ENCODE measurements around the gene MDM2. TPM values are rescaled to one million over a fixed set of nuclear protein-coding genes. Genes with fewer than 3 reads are reported as not detected.

The MDM2 gene
- total and polyA plus RNA-seq, 9 of the 15 experiments (the other 6 are each of a cell fraction or from before 2014, with no cell fraction given), result 13.6 to 100 (median 49.0) TPM

DNA sequence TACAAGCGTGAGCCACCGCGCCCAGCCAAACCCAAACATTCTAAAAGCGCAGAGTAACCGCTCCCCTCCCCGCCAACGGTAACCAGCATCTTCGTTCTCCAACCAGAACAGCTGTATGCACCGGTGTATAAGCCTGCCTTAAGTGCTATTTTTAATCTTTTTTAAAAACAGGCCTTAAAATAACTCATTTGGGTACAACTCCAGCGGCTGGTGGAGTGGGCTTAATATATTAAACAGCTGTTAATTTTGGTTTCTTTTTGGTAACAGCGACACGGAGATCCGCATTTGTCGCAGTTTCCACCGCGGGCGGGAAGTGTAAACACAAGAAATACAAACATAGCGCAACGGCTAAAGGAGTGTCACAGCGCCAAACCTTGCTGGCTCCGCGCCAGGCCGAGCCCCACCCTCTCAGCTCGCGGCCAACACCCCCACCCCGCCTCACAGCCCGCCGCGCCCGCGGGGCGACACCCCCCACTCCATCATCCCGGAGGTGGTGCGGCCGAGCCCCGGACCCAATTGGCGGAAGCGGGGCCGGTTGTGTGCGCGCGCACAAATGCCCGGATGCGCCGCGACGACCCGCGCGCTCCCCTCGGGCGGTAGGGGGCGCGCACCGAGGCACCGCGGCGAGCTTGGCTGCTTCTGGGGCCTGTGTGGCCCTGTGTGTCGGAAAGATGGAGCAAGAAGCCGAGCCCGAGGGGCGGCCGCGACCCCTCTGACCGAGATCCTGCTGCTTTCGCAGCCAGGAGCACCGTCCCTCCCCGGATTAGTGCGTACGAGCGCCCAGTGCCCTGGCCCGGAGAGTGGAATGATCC lies at the start of gene MDM2 (continued):
- peak; percentile 83 for TF ChIP-seq ZBTB17 (CRISPR knock-in tag; IDR thresholded peaks at IDR 0.05)
- 0 out of 2 replicates have a peak, but pooled peaks have one; percentile 67 for TF ChIP-seq ETV5 (CRISPR knock-in tag; IDR thresholded peaks at IDR 0.05; ENCODE audit: low read depth)
- TF ChIP-seq, protein P1, sequence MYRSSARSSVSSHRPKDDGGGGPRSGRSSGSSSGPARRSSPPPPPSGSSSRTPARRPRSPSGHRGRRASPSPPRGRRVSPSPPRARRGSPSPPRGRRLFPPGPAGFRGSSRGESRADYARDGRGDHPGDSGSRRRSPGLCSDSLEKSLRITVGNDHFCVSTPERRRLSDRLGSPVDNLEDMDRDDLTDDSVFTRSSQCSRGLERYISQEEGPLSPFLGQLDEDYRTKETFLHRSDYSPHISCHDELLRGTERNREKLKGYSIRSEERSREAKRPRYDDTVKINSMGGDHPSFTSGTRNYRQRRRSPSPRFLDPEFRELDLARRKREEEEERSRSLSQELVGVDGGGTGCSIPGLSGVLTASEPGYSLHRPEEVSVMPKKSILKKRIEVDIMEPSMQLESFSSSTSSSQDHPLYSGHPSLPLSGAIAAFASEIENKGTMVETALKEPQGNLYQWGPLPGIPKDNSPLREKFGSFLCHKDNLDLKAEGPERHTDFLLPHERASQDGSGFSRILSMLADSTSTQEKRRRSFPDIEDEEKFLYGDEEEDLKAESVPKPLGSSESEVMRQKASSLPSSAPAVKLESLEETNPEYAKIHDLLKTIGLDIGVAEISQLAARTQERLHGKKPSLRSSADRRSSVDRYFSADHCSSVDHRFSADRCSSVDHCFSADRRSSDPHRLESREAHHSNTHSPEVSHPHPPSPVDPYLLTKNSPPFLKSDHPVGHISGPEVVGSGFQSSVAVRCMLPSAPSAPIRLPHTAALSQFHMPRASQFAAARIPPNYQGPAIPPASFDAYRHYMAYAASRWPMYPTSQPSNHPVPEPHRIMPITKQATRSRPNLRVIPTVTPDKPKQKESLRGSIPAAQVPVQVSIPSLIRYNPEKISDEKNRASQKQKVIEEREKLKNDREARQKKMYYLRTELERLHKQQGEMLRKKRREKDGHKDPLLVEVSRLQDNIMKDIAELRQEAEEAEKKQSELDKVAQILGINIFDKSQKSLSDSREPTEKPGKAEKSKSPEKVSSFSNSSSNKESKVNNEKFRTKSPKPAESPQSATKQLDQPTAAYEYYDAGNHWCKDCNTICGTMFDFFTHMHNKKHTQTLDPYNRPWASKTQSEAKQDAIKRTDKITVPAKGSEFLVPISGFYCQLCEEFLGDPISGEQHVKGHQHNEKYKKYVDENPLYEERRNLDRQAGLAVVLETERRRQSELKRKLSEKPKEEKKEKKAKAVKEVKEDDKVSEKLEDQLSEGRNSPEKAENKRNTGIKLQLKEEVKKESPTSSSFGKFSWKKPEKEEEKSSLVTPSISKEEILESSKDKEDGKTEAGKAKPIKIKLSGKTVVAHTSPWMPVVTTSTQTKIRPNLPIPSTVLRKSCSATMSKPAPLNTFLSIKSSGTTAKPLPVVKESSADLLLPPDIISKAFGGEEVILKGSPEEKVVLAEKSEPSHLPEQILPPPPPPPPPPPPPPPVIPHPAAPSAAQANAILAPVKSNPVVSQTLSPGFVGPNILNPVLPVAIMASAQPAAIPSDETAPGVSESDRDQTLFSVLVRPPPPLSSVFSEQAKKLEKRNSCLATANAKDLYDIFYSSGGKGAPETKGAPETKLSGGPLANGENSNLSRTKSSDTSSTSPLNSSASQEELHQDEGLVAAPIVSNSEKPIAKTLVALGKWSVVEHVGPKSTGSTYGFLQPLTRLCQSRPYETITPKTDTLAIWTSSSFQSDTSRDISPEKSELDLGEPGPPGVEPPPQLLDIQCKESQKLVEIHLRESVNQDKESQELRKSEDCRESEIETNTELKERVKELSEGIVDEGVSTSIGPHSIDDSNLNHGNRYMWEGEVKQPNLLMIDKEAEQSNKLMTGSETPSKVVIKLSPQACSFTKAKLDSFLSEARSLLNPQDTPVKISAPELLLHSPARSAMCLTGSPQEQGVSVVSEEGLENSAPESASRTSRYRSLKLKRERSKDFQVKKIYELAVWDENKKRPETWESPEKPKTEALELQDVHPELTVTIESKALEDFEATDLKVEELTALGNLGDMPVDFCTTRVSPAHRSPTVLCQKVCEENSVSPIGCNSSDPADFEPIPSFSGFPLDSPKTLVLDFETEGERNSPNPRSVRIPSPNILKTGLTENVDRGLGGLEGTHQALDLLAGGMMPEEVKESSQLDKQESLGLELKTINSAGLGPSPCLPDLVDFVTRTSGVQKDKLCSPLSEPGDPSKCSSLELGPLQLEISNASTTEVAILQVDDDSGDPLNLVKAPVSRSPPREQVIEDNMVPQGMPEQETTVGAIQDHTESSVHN (IDR thresholded peaks at IDR 0.05; ENCODE audit: borderline replicate concordance in 1 of 2, low read depth in 1 of 2), result peak in 1 of 2 experiments; percentile 70; a peak in 1 of 4 replicates
- TF ChIP-seq, protein P2, sequence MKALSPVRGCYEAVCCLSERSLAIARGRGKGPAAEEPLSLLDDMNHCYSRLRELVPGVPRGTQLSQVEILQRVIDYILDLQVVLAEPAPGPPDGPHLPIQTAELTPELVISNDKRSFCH (CRISPR knock-in tag; IDR thresholded peaks at IDR 0.05), result no peak
- TF ChIP-seq, protein P2 (tag; IDR thresholded peaks at IDR 0.05), result peak; percentile 84
- TF ChIP-seq CBX3 (IDR thresholded peaks at IDR 0.05; ENCODE audit: borderline replicate concordance in 1 of 2, low read length in 2 of 2), result peak in 1 of 2 experiments; percentile 69; a peak in 1 of 3 replicates
- 0 out of 2 replicates have a peak, but pooled peaks have one; percentile 9 for TF ChIP-seq MEF2A (IDR thresholded peaks at IDR 0.05; ENCODE audit: control insufficient read depth, low read depth, low read length)
- peak; percentile 64 for TF ChIP-seq KAT2B (IDR thresholded peaks at IDR 0.05; ENCODE audit: low read depth, low read length)
- TF ChIP-seq, protein P3, sequence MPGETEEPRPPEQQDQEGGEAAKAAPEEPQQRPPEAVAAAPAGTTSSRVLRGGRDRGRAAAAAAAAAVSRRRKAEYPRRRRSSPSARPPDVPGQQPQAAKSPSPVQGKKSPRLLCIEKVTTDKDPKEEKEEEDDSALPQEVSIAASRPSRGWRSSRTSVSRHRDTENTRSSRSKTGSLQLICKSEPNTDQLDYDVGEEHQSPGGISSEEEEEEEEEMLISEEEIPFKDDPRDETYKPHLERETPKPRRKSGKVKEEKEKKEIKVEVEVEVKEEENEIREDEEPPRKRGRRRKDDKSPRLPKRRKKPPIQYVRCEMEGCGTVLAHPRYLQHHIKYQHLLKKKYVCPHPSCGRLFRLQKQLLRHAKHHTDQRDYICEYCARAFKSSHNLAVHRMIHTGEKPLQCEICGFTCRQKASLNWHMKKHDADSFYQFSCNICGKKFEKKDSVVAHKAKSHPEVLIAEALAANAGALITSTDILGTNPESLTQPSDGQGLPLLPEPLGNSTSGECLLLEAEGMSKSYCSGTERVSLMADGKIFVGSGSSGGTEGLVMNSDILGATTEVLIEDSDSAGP (CRISPR knock-in tag; IDR thresholded peaks at IDR 0.05), result no peak
- TF ChIP-seq MAZ (CRISPR knock-in tag; conservative IDR thresholded peaks at IDR 0.05 in 1 of 2, IDR thresholded peaks at IDR 0.05 in 1 of 2), result peak; percentile 93 to 96
- TF ChIP-seq HNRNPUL1 (IDR thresholded peaks at IDR 0.05; ENCODE audit: low read length), result no peak
- TF ChIP-seq NFATC3 (IDR thresholded peaks at IDR 0.05), result peak; percentile 44; the same call in 1 of the 2 replicates
- TF ChIP-seq SIRT6 (IDR thresholded peaks at IDR 0.05; ENCODE audit: low read depth, low read length), result no peak
- no peak for TF ChIP-seq ZNF174 (CRISPR knock-in tag; IDR thresholded peaks at IDR 0.05)
- no peak for TF ChIP-seq RBM34 (IDR thresholded peaks at IDR 0.05; ENCODE audit: borderline replicate concordance, insufficient read depth, low read length)
- TF ChIP-seq PTBP1 (IDR thresholded peaks at IDR 0.05; ENCODE audit: low read depth, low read length), result no peak
- peak; percentile 60; the same call in 1 of the 2 replicates for TF ChIP-seq XRCC5 (IDR thresholded peaks at IDR 0.05; ENCODE audit: low read depth, low read length)

Data from K562 (cell line).